GM23248 (cell line): ENCODE data around the gene GPC3.

Experiments
- EZH2 ChIP-seq: fragments of 200-600 bp; sonication (generic); IDR thresholded peaks from 2 replicates; pipeline ENCODE4 v1.6.1; 2018; ENCODE audit warnings: antibody characterized with exemption, mild to moderate bottlenecking; ENCODE audit not compliant: insufficient read depth, poor library complexity, severe bottlenecking
- EZH2phosphoT487 ChIP-seq: fragments of 200-600 bp; sonication (generic); IDR thresholded peaks from 2 replicates; pipeline ENCODE4 v1.6.1; 2018; ENCODE audit warnings: antibody characterized with exemption, moderate library complexity, mild to moderate bottlenecking, low read depth; ENCODE audit not compliant: insufficient read depth

DNA sequence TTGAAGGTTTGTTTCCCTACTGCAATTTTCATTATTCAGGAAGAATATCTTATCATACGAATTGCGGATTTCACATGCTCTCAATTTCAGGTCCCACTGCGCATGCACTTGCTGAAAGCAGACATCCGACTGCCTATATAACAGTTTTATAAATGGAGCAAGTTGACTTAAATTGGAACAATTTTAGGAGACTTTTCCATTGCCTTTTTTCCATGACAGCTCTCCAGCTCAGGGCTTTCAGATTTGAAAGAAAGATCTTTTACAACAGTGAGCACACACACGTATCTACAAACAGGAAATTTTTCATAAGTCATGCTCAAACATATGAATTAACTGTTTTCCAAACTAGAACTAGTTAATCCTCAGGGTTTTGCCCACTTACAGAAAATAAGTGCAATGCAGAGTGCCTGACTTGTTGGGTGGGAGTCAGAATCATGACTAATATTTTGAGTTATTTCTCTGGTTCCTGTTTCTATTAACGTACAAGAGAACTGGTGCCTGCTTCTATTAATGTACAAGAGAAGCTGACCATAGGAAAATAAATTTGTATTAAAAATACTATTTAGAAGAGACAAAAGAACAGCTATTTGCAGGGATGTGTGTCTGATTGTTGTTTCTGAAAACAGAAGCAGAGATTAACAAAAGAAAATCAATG lies 137.9 kb downstream of the GPC3 start:
- TF ChIP-seq EZH2: no peak
- TF ChIP-seq EZH2phosphoT487: no peak
